NCI-H1048 (cell line): Measurements from ENCODE around the gene TDRD9.

Experiments
- DNase-seq: peaks from one replicate; lab custom pipeline; 2025; lab: John Stamatoyannopoulos, UW

The TDRD9 gene

DNA sequence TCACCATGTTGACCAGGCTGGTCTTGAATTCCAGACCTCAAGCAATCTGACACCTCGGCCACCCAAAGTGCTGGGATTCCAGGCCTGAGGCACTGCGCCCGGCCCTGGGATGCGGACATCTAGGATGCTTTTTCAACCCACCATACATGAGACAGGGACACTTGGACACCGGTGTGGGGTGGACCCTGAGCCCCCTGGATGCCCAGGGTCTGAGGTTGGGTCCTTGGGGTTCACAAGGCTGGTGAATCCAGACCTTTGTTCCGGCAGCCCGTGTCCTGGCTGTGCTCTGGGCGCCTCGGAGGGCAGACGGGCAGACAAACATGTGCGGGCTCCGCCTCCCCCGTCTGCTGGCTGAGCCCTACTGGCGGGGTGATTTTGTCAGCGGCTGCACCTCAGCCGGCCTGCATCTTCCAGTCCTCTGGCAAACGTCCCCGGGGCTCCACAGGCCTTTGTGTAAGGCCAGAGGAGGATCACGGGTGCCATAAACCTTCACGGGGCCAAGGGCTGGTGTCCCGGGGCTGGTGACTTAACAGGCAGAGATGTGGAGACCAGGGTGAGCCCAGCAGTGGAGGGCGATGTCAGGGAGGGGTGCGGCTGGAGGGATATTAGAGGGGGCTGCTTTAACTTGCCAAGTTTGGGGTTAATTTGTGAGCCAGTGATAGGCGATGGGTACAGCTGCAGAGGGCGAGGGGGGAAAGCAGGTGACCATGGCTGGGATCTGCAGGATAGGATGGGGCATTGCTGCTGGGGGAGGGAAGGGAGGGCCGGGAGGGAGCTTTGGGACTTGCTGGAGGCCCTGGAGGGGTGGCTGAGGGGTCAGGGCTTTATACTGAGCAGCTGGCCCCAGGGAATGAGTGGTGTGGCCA, 163.0 kb downstream of the TDRD9 start:
- no peak for DNase-seq

DNA sequence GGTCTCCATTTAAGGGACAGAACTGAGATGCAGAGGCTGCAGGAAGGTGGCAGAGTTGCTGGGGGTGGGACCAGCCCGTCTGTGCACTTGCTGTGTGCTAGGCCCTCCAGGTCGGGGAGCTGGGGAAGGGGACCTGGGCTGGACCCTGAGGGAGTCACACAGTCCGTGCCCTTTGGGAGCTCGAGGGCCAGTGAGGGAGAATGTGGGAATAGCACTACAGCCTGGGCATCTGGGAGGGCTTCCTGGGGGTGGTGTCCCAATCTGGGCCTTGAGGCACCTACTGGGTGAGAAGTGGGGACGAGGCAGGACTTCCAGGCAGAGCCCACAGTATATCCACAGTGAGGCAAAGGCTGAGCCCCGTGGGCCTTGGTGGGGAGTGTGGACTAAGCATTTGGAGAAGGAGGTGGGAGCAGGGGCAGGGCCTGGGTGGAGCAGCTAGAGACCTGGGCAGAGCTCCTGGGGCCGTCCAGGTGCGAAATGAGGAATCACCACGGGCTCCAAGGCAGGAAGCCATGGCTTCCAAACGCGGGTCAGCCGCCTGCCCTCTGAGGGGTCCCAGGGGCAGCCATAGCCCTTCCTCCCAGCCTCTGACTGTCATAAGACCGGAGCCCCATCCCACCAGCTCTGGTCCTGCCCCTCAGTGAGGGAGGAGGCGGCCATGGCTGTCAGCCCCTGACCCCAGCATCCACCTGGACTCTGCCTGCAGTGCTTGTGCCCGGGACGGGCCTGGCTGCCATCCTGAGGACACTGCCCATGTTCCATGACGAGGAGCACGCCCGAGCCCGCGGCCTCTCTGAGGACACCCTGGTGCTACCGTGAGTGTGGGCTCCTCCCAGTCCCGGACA, 163.9 kb downstream of the TDRD9 start:
- DNase-seq, result no peak

DNA sequence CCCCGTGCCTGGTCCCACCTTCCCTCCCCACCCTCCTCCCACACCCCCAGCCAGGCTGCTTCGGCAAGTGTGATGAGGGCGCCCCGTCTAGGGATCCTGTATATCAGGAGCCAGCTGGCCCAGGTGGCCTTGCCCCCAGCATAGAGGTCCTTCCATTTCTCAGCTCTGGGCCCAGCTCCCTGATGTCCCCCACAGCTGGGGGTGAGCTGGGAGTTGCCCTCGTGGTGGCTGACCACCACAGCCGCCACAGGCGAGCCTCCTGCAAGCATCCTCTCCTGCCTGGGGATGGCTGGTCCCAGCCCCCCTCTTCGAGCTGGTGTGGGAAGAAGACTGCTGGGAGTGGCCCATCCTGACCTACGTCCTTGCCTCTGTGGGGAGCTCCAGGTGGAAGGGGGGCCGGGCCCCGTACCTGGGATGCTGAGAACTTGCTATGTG, 164.7 kb downstream of the TDRD9 start:
- DNase-seq, result no peak

DNA sequence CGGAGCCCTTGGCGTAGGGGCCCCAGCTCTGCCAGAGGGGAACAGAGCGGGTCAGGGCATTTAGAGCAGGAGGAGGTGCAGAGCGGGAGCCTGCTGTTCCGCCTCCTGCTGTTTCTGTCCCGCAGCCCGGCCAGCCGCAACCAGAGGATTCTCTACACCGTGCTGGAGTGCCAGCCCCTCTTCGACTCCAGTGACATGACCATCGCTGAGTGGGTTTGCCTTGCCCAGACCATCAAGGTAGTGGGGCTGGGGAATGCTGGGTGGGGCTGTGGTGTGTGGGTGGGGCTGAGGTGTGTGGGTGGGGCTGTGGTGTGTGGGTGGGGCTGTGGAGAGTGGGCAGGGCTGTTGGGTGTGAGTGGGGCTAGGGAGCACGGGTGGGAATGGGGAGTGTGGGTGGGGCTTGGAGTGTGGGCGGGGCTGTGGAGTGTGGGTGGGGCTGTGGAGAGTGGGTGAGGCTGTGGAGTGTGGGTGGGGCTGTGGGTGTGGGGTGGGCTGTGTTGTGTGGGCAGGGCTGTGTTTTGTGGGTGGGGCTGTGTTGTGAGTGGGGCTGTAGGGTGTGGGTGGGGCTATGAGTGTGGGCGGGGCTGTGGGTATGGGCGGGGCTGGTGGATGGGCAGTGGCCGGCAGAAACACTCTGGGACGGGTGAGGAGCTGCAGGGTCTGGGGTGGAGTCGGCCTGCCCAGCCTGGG, 165.3 kb downstream of the TDRD9 start:
- DNase-seq, result no peak

DNA sequence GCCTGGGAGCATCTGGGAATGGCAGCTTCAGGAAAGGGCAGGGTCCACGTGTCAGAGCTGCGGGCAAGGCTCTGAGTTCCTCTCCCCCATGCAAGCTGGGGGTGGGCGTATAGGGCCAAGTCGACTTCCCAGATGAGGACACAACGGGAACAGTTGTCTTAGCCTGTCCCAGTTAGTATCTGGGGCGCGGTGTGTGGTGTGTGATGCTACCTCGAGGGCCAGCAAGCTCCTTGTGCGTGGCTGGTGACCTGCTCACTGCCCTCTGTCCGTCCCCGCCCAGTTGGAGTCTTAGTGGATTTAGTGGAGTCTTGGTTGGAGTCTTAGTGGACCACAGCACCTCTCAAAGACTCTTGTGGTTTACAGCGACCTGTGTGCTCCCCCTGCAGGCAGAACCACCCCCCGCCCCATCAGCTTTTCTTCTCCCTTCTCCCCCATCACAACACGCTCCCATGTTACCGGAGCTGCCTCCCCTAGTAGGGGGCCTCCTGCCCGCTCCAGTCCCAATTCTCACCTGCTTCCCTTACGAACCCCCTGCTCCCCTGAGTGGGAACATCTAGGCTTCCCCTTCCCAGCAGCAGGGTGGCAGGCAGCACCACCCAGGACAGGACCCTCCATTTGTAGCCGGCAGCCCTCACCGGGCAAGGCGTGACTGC, 165.9 kb downstream of the TDRD9 start:
- DNase-seq, result no peak

DNA sequence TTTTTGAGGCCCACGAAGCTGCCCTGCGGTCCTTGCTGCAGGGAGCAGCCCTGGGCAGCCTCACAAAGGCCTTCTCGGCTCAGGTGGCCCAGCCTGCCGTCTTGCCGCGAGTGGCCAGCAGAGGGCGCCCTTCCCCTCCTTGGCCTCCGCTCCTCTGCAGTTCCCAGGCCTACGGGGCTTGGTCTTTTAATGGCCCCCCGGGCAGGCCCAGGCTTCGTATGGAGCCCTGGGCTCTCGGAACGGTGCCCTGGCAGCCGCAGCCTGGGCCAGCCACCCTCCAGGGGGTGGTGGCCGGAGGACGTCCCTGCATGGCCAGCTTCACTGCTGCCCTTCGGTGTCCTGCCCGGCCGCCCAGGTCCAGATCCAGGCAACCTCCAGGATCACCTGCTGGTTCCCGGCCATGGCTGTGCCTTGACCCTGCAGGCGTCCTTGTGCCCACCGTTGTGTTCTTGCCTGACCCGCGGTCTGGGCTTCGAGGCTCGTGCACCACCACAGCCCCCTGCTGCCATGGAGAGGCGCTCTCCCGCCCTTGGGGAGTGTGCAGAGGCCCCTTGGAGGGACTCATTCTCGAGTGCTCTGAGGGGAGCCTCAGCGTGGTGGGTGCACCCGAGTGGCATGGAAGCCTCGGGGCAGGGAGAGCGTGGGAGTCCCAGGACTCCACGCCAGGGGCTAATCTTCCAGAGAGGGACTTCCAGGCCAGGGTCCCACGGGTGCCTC, 166.6 kb downstream of the TDRD9 start:
- DNase-seq, result no peak

DNA sequence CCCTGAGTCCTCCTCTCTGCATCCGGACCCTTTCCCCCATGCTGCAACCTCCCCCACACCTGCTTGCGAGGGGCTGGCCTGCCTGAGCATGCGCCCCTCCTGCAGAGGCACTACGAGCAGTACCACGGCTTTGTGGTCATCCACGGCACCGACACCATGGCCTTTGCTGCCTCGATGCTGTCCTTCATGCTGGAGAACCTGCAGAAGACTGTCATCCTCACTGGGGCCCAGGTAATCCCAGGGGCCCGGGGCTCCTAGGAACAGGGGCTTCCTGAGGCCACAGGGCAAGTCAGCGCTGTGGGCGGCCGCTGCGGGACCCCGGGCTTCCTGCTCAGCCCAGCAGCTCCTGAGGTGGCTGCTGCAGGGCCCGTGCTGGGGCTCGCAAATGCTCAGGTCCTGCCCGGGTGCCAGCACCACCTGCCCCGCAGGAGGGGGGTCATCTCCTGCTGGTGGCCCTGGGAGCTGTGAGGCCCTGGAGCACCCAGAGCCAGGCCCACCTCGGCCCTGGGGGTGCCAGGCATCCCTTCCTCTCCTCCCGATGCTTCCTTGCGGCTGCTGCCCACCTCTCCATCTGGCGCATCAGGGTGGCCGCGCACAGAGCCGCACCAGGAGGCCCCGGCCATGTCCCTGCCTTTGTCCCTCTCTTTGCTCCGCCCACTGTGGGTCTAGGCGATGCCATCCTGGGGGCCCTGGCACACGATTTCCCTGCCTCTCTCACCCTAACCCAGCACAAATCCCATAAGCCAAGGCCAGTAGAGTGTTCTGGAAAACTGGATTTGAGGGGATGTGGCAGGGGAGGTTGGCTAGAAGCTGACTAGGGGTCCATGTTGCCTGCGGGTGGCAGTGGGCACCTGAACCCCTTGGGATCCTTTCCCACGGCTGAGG, 167.4 kb downstream of the TDRD9 start:
- DNase-seq, result no peak

DNA sequence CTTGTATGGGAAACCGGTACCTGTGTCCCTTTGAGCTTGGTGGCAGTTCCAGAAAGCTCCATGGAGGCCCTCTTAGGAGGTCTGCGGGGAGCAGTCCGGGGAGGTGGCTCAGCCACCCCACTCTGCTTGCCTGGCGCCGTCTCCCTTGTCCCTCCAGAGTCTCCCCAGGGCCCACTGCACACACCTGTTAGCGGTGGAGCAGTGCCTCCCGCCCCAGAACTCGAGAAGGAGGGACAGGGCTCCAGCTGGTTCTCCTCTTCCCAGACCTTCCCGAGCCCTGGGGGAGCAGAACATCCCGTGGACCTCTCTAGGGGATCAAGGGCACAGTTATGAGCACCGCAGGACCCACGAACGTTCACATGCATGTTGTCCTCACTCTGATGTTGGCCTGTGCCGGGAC, 168.1 kb downstream of the TDRD9 start:
- DNase-seq, result no peak

DNA sequence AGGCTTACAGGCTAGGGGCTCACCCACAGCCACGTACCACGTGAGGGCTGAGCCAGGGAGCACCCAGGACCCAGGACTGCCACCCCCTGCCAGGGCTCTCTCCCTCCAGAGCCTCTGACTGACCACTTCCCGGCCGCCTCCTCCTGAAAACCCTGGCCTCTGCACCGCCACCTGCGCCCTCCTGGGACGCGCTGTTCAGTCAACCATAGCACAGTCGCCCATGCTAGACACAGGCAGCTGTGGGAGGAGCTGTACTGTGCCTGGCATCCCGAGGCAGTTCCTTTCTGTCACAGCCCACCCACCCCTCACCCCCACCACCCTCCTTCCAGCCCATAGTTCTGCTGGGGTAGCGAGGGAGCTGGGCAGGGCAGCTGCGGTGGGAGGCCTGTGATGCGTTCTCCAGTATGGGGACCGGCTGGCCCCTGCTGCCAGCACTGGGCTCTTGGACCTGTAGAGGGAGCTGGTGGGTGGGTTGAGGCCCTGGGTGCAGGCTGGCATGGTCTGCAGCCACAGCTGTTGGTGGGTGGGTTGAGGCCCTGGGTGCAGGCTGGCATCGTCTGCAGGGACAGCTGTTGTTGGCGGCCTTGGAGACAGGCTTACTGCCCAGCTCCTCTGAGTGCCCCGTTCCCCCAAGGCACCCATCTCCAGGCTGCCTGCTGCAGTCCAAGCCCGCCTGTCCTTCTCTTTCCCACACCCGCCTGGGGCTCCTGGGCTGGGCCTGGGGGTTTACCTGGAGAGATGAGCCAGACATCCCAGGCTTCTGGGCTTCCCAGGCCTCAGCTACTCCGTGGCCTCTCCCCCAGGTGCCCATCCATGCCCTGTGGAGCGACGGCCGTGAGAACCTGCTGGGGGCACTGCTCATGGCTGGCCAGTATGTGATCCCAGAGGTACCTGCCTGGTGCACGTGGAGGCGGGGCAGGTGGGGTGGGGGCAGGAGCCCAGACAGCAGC, 168.8 kb downstream of the TDRD9 start:
- DNase-seq, result no peak

DNA sequence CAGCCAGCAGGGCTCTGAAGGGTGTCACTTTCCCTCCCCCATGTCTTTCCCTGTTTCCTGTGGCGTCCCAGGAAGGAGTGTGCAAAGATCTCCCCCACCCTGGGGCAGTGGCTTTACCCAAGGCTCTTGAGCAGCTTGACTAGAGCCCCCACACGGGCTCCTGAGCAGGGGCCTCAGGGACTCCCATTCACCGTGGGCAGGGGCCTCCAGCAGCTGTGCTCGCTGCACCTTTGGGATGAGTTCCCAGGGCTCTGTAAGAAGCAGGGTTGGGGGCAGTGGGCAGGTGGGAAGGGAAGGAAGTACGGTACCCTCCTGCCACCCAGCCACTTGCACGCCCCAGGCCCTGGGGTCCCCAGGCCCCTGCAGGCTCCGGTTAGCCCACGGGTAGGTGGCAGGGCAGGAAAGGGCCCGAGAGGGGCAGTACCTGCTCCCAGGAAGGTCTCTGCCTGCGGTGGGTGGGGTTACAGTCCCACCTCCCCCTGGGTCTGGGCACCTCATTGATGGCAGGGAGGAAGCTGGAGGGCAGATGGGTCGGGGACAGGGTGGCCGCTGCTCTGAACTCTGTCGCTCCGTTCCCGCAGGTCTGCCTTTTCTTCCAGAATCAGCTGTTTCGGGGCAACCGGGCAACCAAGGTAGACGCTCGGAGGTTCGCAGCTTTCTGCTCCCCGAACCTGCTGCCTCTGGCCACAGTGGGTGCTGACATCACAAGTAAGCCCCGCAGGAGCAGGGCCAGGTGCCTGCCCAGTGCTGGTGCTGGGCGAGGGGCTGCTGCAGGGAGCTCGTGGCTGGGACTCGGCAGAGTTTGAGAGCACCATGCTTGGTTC, 170.2 kb downstream of the TDRD9 start:
- DNase-seq, result no peak

DNA sequence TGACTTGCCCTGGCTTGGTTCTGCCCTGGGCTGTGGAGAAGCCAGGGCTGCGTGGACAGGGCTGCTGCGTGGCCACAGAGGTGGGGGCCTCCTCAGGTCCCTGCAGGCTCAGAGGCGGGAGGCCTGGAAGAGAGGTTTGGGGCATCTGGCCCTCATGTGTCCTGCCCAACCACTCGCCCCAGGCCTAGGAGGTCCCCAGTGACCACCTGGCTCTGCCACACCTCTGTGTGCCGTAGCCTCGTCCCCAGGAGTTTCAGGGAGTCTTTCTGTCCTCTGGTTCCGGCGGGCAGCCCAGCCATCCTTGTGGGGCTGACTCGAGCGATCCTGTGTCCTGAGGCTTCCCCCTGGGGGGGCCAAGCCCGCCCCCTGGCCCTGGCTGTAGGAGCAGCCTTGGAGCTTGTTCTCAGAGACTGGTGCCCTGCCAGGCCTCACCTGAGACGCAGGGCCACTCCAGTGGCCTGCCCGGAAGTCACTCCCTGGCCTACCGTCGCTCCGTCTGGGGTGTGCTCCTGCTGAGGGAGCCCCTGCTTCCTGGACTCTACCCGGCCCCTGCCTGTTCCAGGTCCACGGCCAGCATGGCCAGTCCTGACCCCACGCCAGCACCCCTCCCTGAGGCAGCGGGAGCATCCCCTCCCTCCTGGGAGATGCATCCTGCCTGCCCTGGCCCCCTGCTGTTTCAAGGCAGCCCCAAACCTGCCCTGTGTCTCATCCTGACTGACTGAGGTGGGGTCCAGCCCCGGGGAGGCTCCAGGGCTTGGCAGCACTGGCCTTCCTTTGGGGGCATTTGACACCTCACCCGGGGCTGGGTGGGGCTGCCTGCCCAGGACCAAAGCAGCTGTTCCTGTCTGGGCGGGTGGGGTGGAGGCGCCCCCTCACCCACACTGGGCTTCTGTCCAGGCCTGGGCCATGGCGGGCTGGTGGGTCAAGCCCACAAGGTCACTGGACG, 171.1 kb downstream of the TDRD9 start:
- no peak for DNase-seq

DNA sequence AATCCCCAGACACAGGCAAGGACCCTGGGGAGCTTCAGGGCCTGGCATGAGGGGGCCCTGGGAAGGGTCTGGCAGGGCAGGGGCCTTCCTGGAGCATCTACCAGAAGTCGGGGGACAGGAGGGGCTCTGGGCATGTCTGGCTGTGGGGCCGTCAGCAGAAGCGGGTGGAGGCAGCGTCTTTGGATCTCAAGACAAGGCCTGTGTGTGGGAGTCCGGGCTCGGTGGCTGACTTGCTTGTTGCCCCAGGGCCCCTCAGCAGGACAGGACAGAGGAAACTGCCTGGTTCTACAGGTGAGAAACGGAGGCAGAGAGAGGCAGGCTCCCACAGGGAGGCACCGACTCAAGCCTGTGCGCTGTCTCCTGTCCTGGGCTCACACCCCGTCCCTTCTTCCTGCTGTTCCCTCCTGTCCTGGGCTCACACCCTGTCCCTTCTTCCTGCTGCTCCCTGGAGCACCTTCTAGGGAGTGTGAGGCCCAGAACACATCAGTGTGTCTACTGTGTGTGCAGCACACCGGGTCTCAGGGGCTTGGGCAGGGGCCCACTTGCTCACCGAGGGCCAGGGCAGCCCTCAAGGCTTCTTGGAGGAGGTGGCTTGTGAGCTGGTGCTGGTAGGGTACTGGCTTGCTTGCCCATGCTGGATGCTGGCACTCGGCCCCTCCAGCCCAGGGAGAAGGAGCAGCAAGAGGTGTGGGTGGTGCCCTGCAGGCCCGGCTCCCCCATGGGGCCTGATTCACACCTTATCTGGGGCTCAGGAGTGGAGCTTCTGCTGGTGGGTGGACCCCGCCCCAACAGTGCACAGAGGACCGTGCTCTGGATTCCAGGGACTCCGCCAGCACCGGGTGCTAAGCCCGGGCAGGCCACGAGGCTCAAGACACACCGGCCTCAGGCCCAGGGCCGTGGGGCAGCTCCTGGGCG, 172.2 kb downstream of the TDRD9 start:
- DNase-seq, result no peak

DNA sequence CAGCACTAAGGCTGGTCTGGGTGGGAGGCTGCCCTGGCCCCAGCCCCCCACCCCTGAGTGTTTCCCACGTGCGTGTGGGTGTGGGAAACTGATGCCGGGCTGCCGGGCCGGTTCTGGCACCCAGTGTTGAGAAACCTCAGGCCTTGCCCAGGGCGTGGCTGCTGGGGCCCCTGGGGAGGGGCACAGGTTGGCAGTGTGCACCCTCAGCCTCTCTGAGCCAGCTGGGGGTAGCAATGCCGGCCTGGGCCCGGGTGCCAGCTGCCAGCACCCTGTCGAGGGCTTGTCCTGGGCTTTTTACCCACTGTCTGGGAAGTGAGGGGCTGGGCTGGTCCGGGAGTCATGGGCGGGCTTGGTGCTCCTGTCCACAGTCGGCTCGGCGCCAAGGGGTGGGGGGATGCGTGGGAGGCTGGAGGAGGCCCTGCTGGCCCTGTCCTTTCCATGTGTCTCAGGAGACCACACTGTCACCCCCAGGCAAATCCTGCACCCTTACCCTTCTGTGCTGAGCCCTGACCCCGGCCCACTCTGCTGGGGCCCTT, 172.9 kb downstream of the TDRD9 start:
- no peak for DNase-seq

DNA sequence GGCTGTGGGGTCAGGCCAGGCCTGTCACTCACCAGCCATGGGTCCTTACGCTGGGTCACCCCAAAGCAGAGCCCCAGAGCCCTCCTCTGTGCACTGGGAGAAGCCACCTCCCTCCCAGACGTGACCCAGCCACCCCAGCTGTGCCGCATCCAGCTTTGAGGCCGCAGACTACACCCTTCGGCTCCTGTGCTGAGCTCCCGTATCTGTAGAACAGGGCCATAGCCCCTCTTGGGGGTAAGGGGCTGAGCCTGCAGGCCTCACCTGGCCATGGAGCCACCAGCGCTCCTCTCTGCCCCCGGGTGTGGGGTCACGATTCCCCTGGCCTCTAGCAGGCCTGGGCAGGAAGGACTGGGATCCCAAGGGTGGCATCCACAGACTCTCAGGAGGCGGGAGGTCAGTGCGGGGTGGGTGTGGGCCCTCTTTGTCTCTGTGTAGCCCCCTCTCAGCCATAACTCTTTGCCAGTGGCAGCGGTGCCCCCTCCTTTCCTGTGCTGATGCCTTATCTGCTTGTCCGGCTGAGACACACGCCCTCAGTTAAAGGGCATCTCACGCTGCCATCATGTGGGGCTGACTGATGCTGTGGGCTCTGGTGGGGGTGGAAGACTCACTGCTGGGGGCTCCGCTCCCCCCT, 173.5 kb downstream of the TDRD9 start:
- DNase-seq, result no peak
